AG10803 (cell line): ENCODE data around the gene CHD9.
"Not testable (repeated sequence)": the region's sequence is repeated elsewhere in the genome, so short reads cannot be mapped to it uniquely, and the experiment has no call there.

ENCODE experiments used
- DNase-seq: peaks from one replicate; pipeline ENCODE4 v3.0.0; 2010; ENCODE audit warnings: low read depth
- H3K4me3 ChIP-seq: 2 replicates; pipeline ENCODE4 v1.5.1; 2011; ENCODE audit warnings: mild to moderate bottlenecking, low read length, control low read depth
- TF ChIP-seq, protein P1 (sequence below): conservative IDR thresholded peaks from 2 replicates; pipeline ENCODE4 v1.5.1; 2011; ENCODE audit warnings: mild to moderate bottlenecking, low read length, control low read depth, inconsistent platforms

CHD9 gene

DNA sequence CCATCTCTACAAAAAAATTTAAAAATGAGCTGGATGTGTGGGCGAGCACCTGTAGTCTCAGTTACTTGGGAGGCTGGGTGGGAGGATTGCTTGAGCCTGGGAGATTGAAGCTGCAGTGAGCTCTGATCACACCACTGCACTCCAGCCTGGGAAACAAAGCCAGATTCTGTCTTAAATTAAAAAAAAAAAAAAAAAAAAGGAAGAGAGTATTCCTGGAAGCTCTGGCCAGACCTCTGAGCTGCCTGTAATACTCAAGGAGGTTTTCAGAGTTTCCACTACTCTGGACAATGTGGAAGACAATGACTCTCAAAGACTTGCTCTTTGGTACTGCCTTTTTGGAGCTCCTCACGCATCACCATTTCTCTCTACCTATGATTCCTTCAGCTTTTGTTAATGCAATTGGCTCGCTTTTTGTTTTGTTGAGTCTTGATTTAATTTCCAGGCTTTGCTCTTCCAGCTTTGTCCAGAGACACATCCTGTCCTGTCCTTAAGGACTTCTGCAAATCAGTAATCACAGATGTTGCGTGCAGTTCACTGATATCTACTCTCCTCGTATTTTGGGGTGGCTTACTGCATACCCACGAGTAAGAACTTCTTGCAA is 10.8 kb downstream of the CHD9 start:
- DNase-seq: no peak
- TF ChIP-seq, protein P1, sequence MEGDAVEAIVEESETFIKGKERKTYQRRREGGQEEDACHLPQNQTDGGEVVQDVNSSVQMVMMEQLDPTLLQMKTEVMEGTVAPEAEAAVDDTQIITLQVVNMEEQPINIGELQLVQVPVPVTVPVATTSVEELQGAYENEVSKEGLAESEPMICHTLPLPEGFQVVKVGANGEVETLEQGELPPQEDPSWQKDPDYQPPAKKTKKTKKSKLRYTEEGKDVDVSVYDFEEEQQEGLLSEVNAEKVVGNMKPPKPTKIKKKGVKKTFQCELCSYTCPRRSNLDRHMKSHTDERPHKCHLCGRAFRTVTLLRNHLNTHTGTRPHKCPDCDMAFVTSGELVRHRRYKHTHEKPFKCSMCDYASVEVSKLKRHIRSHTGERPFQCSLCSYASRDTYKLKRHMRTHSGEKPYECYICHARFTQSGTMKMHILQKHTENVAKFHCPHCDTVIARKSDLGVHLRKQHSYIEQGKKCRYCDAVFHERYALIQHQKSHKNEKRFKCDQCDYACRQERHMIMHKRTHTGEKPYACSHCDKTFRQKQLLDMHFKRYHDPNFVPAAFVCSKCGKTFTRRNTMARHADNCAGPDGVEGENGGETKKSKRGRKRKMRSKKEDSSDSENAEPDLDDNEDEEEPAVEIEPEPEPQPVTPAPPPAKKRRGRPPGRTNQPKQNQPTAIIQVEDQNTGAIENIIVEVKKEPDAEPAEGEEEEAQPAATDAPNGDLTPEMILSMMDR: no peak
- no peak overlapping the region for H3K4me3 ChIP-seq

DNA sequence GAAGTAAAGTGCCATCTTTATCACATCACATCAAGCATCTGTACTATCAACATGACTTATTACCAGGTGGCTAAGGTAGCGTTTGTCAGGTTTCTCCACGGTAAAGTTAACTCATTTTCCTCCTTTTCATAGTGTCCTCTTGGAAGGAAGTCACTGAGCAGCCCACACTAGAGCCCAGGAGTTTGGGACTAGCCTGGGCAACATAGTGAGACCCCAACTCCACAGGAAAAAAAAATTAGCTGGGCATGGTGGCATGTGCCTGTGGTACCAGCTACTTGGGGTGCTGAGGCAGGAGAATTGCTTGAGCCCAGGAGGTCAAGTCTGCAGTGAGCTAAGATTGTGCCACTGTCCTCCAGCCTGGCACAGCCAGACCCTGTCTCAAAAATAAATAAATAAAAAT is 12.9 kb downstream of the CHD9 start:
- TF ChIP-seq, protein P1: no peak
- DNase-seq: no peak
- no peak overlapping the region for H3K4me3 ChIP-seq

DNA sequence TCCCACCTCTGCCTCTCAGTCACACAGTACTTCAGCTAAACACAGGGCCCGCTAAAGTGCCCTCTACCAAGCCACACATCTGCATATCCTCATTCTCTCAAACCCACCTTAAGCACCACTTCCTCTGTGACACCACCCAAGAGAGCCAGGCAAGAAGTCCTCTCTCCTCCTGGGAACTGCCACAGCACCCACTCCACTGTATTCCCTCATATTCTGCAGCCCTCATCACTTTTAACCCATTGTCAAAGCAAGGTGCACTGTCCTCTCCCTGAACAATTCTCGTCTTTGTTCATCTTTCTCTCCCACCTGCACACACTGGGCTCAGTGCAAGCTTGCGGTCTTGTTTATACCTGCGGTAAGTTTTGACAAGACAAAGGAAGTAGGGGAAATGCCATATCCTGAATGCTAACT is 13.6 kb downstream of the CHD9 start:
- no peak for DNase-seq
- TF ChIP-seq, protein P1: no peak
- no peak overlapping the region for H3K4me3 ChIP-seq

DNA sequence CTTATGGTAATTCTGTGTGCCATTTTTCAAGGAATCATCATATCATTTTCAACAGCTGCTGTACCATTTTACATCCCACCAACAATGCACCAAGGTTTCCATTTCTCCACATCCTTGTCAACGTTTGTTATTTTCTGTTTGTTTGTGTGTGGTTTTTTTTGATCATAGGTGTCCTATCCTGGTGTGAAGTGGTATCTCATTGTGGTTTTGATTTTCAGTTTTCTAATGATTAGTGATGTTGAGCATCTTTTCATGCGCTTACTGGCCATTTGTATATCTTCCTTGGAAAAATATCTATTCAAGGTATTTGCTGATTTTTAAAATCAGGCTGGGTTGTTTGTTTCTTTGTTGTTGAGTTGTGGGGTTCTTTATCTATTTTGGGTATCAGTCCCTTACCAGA is 15.0 kb downstream of the CHD9 start:
- DNase-seq: no peak
- TF ChIP-seq, protein P1: no peak
- no peak overlapping the region for H3K4me3 ChIP-seq

DNA sequence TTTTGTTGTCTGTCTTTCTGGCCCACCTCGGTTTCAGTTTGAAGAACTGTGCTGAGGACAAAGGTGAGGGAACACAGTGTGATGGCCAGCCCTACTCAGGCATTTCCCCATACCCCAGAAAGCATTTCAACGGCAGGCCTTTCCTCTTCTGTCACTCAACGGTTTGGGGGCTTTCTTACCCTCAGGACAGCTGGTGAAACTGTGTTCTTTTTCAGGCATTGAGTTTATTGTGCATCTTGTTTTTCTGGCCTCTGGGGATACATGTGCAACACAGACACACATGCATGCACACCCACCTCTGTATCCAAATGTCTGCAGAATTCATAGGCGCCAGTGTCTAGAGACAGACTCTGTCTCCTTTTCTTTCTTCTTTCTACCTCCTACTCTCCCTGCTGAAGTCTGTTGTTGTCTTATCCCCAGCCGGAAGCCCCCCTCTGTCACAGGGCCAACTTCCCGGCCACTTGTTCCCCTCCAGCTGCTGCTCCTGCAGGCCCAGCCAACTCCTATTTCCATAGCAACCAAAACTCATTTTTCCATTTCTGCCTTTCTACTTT is 17.0 kb downstream of the CHD9 start:
- DNase-seq: no peak

DNA sequence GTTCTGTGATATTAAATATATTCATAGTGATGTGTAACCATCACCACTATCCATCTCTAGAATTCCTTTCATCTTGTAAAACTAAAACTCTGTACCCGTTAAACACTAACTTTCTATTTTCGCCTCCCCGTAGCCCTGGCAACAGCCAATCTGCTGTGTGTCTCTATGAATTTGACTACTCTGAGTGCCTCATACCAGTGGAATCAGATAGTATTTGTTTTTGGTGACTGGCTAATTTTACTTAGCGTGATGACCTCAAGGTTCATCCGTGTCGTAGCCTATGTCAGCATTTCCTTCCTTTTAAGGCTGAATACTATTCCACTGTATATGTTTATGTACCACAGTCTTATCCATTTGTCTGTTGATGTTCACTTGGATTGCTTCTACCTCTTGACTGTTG is 18.2 kb downstream of the CHD9 start:
- TF ChIP-seq, protein P1: no peak
- no peak overlapping the region for H3K4me3 ChIP-seq
- DNase-seq: no peak

More for the DNA sequence above, 17.0 kb downstream of the CHD9 start:
- H3K4me3 ChIP-seq: no peak overlapping the region
- TF ChIP-seq, protein P1: no peak

DNA sequence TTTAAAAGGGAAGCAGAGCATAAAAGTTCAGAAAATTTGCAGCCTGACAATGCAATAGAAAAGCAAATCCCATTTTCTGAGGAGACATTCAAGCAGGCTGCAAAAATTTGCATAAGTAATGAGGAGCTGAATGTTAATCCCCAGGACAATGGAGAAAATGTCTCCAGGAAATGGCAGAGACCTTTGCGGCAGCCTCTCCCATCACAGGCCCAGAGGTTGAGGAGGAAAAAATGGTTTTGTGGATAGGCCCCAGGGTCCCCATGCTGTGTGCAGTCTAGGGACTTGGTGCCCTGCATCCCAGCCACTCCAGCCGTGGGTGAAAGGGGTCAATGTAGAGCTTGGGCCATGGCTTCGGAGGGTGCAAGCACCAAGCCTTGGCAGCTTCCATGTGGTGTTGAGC is 19.5 kb downstream of the CHD9 start:
- not testable (repeated sequence) for H3K4me3 ChIP-seq, DNase-seq

DNA sequence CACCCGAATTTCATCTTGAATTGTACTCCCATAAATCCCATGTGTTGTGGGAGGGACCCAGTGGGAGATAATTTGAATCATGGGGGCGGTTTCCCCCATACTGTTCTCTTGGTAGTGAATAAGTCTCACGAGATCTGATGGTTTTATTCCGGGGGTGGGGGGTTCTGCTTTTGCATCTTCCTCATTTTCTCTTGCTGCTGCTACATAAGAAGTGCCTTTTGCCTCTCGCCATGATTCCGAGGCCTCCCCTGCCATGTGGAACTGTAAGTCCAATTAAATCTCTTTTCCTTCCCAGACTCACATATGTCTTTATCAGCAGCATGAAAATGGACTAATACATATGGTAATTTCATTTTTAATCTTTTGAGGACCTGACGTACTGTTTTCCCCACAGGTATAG is 20.7 kb downstream of the CHD9 start:
- not testable (repeated sequence) for DNase-seq, H3K4me3 ChIP-seq
